Right lobe of liver (tissue), 4 donors: ENCODE results near the gene BICD2.

Experiments
- CTCF ChIP-seq, 4 donors: fragments of 200-600 bp in 3 of 4; fragments of 450-650 bp in 1 of 4; IDR thresholded peaks; one replicate each; pipeline versions ENCODE4 v1.5.1 to v1.8.0; 2016 to 2022; ENCODE audit warnings: antibody characterized with exemption in 4 of 4, mild to moderate bottlenecking in 2 of 4
- POLR2A ChIP-seq: fragments of 450-650 bp; IDR thresholded peaks from one replicate; pipeline ENCODE4 v1.6.1; 2017; ENCODE audit warnings: antibody characterized with exemption, mild to moderate bottlenecking
- donor health status: DM: no; HTN: no; CAD: no.
- donor health status: DM: no; HTN: no; CAD: no.
- donor health status: DM: no; HTN: yes; CAD: no.

GRCh38 chr9:92666236-92666635 is 98.4 kb downstream of the BICD2 start:
- TF ChIP-seq CTCF (IDR thresholded peaks at IDR 0.05) (no peak), POLR2A (no peak)
